ENCODE measurements around the gene CCDC178.

Gene CCDC178

GRCh38 chr18:33466822-33467221, 26.3 kb upstream of the CCDC178 start:
- Histone ChIP-seq H3K27me3 (ENCODE audit: low read length) (no peaks in the 10 kb centered on the region), H3K4me2 (ENCODE audit: low read depth, low read length, poor library complexity, severe bottlenecking) (no peak overlapping the region), H3K27ac (ENCODE audit: low read depth, low read length) (no peak overlapping the region), H3K9ac (ENCODE audit: low read length) (no peak overlapping the region), H3F3A (ENCODE audit: insufficient read depth) (no peaks in the 10 kb centered on the region), H2AFZ (ENCODE audit: low read depth, low read length, severe bottlenecking) (no peak overlapping the region), H3K36me3 (ENCODE audit: low read length) (no peaks in the 10 kb centered on the region), H3K9me3 (ENCODE audit: insufficient read depth, low read length) (no peaks in the 10 kb centered on the region), H4K20me1 (ENCODE audit: low read depth, low read length) (no peaks in the 10 kb centered on the region), H3K79me2 (ENCODE audit: insufficient read depth, low read length) (no peaks in the 10 kb centered on the region), H3K4me3 (ENCODE audit: insufficient read depth, low read length, poor library complexity, severe bottlenecking) (no peak overlapping the region), H3K9me2 (replicated peaks; ENCODE audit: insufficient read depth, low read length) (no peaks in the 10 kb centered on the region)
- TF ChIP-seq EZH2phosphoT487 (conservative IDR thresholded peaks at IDR 0.05; ENCODE audit: low read length) (no peak), CTCF (IDR thresholded peaks at IDR 0.05; ENCODE audit: insufficient read depth, low read length, poor library complexity, severe bottlenecking) (no peak)

DNA sequence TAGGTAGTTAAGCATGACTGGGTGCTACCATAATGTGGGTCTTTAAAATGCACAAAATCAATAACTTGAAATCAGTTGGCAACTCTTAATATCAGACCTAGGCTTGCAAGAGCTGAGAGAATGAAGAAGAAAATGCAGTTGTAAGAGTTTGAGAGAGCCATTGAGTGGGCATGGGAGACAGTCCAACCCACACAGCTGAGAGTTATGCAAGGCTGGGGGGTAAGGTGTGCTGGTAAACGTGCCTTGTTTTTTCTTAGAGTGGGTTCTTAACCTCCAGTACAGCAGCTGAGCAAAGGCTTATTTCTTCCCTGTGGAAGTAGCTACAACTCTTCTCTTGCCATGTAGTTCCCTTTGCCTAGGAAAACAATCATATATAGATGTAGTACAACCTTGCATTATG, 20.2 kb upstream of the CCDC178 start:
- H3K27ac ChIP-seq (ENCODE audit: low read depth, low read length): no peak overlapping the region

GRCh38 chr18:33459612-33460011, 19.1 kb upstream of the CCDC178 start:
- TF ChIP-seq CTCF (IDR thresholded peaks at IDR 0.05; ENCODE audit: insufficient read depth, low read length, poor library complexity, severe bottlenecking) (no peak), EZH2phosphoT487 (conservative IDR thresholded peaks at IDR 0.05; ENCODE audit: low read length) (no peak)
- Histone ChIP-seq H3K4me2 (ENCODE audit: low read depth, low read length, poor library complexity, severe bottlenecking) (no peak overlapping the region), H3K4me3 (ENCODE audit: insufficient read depth, low read length, poor library complexity, severe bottlenecking) (no peak overlapping the region), H4K20me1 (ENCODE audit: low read depth, low read length) (no peaks in the 10 kb centered on the region), H3K36me3 (ENCODE audit: low read length) (no peaks in the 10 kb centered on the region), H3K9ac (ENCODE audit: low read length) (no peak overlapping the region), H3K9me3 (ENCODE audit: insufficient read depth, low read length) (no peaks in the 10 kb centered on the region), H3F3A (ENCODE audit: insufficient read depth) (no peaks in the 10 kb centered on the region), H3K9me2 (replicated peaks; ENCODE audit: insufficient read depth, low read length) (no peaks in the 10 kb centered on the region), H3K27me3 (ENCODE audit: low read length) (no peaks in the 10 kb centered on the region), H3K27ac (ENCODE audit: low read depth, low read length) (no peak overlapping the region), H3K79me2 (ENCODE audit: insufficient read depth, low read length) (no peaks in the 10 kb centered on the region), H2AFZ (ENCODE audit: low read depth, low read length, severe bottlenecking) (no peak overlapping the region)

More for the DNA sequence above, 20.2 kb upstream of the CCDC178 start:
- no peak overlapping the region for H2AFZ ChIP-seq (ENCODE audit: low read depth, low read length, severe bottlenecking)
- no peak overlapping the region for H3K4me2 ChIP-seq (ENCODE audit: low read depth, low read length, poor library complexity, severe bottlenecking)
- no peaks in the 10 kb centered on the region for H3K27me3 ChIP-seq (ENCODE audit: low read length)
- H3F3A ChIP-seq (ENCODE audit: insufficient read depth): no peaks in the 10 kb centered on the region
- no peaks in the 10 kb centered on the region for H3K9me2 ChIP-seq (replicated peaks; ENCODE audit: insufficient read depth, low read length)
- TF ChIP-seq CTCF (IDR thresholded peaks at IDR 0.05; ENCODE audit: insufficient read depth, low read length, poor library complexity, severe bottlenecking) (no peak), EZH2phosphoT487 (conservative IDR thresholded peaks at IDR 0.05; ENCODE audit: low read length) (no peak)
- no peak overlapping the region for H3K4me3 ChIP-seq (ENCODE audit: insufficient read depth, low read length, poor library complexity, severe bottlenecking)
- no peaks in the 10 kb centered on the region for H3K36me3 ChIP-seq (ENCODE audit: low read length)
- no peaks in the 10 kb centered on the region for H3K79me2 ChIP-seq (ENCODE audit: insufficient read depth, low read length)
- H4K20me1 ChIP-seq (ENCODE audit: low read depth, low read length): no peaks in the 10 kb centered on the region
- no peaks in the 10 kb centered on the region for H3K9me3 ChIP-seq (ENCODE audit: insufficient read depth, low read length)
- no peak overlapping the region for H3K9ac ChIP-seq (ENCODE audit: low read length)

Data from SU-DHL-6 (cell line).